ENCODE results near the gene TBC1D8. TPM values are rescaled to one million over a fixed set of nuclear protein-coding genes. Genes with fewer than 3 reads are reported as not detected.

The TBC1D8 gene
- total RNA-seq, 1 experiment from 2014 or later = 51.7 TPM

GRCh38 chr2:100993294-100993693, 157.9 kb downstream of the TBC1D8 start:
- no peak for ATAC-seq
- CTCF ChIA-PET = no interaction called here

More at GRCh38 chr2:100993294-100993693, 157.9 kb downstream of the TBC1D8 start:
- POLR2A ChIA-PET = no interaction called here
- Mint-ChIP-seq H3K36me3 (no peaks in the 10 kb centered on the region), H3K27ac (no peak overlapping the region), H3K27me3 (ENCODE audit: low read depth) (no peaks in the 10 kb centered on the region), H3K4me1 (peaks cover 12% of the 10 kb centered on the region), H3K4me3 (no peak overlapping the region), H3K9me3 (no peaks in the 10 kb centered on the region)
- DNase-seq (ENCODE audit: low spot score) = no peak
- TF ChIP-seq PRDM15 (CRISPR knock-in tag; IDR thresholded peaks at IDR 0.05) = no peak
- no peak for TF ChIP-seq ATF2 (CRISPR knock-in tag; IDR thresholded peaks at IDR 0.05; ENCODE audit: borderline replicate concordance, low read depth)
- TF ChIP-seq ZBTB21 (CRISPR knock-in tag; IDR thresholded peaks at IDR 0.05; ENCODE audit: borderline replicate concordance) = no peak
- no peak for TF ChIP-seq ZBTB43 (CRISPR knock-in tag; IDR thresholded peaks at IDR 0.05)
- no peak for TF ChIP-seq NFYB (CRISPR knock-in tag; conservative IDR thresholded peaks at IDR 0.05; ENCODE audit: low read depth)
- no peak for TF ChIP-seq ZNF532 (CRISPR knock-in tag; IDR thresholded peaks at IDR 0.05; ENCODE audit: borderline replicate concordance)
- no peak for TF ChIP-seq ZNF232 (CRISPR knock-in tag; IDR thresholded peaks at IDR 0.05)
- TF ChIP-seq TEAD1 (CRISPR knock-in tag; IDR thresholded peaks at IDR 0.05) = no peak
- no peak for TF ChIP-seq FOXK1 (CRISPR knock-in tag; IDR thresholded peaks at IDR 0.05)
- no peak for TF ChIP-seq SOX15 (CRISPR knock-in tag; IDR thresholded peaks at IDR 0.05)
- TF ChIP-seq STAT6 (CRISPR knock-in tag; conservative IDR thresholded peaks at IDR 0.05; ENCODE audit: low read depth) = no peak
- TF ChIP-seq, protein P1, sequence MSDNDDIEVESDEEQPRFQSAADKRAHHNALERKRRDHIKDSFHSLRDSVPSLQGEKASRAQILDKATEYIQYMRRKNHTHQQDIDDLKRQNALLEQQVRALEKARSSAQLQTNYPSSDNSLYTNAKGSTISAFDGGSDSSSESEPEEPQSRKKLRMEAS (CRISPR knock-in tag; IDR thresholded peaks at IDR 0.05) = no peak
- no peak for TF ChIP-seq GRHL2 (CRISPR knock-in tag; IDR thresholded peaks at IDR 0.05; ENCODE audit: insufficient replicate concordance, severe bottlenecking)
- no peak for TF ChIP-seq RORB (CRISPR knock-in tag; IDR thresholded peaks at IDR 0.05)
- TF ChIP-seq KAT7 (CRISPR knock-in tag; IDR thresholded peaks at IDR 0.05; ENCODE audit: borderline replicate concordance) = no peak
- TF ChIP-seq ZNF423 (CRISPR knock-in tag; IDR thresholded peaks at IDR 0.05) = no peak
- TF ChIP-seq ZNF416 (CRISPR knock-in tag; IDR thresholded peaks at IDR 0.05) = no peak
